Ishikawa (cell line): ENCODE data around the gene PLD6.

Source experiments
- CEBPB ChIP-seq: IDR thresholded peaks from 2 replicates; pipeline ENCODE4 v1.6.1; 2012
- CREB1 ChIP-seq: IDR thresholded peaks from 2 replicates; pipeline ENCODE4 v1.6.1; 2012; ENCODE audit warnings: low read depth
- EGR1 ChIP-seq: IDR thresholded peaks from 2 replicates; pipeline ENCODE4 v1.6.1; 2012
- EP300 ChIP-seq: IDR thresholded peaks from 2 replicates; pipeline ENCODE4 v1.6.1; 2012; ENCODE audit warnings: borderline replicate concordance
- FOXM1 ChIP-seq: IDR thresholded peaks from 2 replicates; pipeline ENCODE4 v1.6.1; 2012; ENCODE audit warnings: low read depth, borderline replicate concordance
- MAX ChIP-seq: IDR thresholded peaks from 2 replicates; pipeline ENCODE4 v1.6.1; 2012
- NFIC ChIP-seq: IDR thresholded peaks from 2 replicates; pipeline ENCODE4 v1.6.1; 2012
- RAD21 ChIP-seq: IDR thresholded peaks from 2 replicates; pipeline ENCODE4 v1.6.1; 2012; ENCODE audit warnings: low read depth
- REST ChIP-seq: IDR thresholded peaks from 2 replicates; pipeline ENCODE4 v1.6.1; 2012; ENCODE audit warnings: low read depth, mild to moderate bottlenecking
- TAF1 ChIP-seq: IDR thresholded peaks from 2 replicates; pipeline ENCODE4 v1.6.1; 2012; ENCODE audit warnings: low read depth, mild to moderate bottlenecking
- TCF12 ChIP-seq: IDR thresholded peaks from 2 replicates; pipeline ENCODE4 v1.6.1; 2012; ENCODE audit warnings: low read depth
- TEAD4 ChIP-seq: IDR thresholded peaks from 2 replicates; pipeline ENCODE4 v1.6.1; 2012
- USF1 ChIP-seq: IDR thresholded peaks from 2 replicates; pipeline ENCODE4 v1.6.1; 2012
- YY1 ChIP-seq: IDR thresholded peaks from 2 replicates; pipeline ENCODE4 v1.6.1; 2012; ENCODE audit warnings: low read depth
- ZBTB7A ChIP-seq: IDR thresholded peaks from 2 replicates; pipeline ENCODE4 v1.6.1; 2012; ENCODE audit warnings: low read depth

The PLD6 gene

GRCh38 chr17:17179371-17179827 lies 26.7 kb downstream of the PLD6 start:
- TF ChIP-seq ZBTB7A = no peak
- no peak for TF ChIP-seq YY1
- TF ChIP-seq EGR1 = no peak
- no peak for TF ChIP-seq TAF1
- TF ChIP-seq CEBPB = no peak
- no peak for TF ChIP-seq TCF12
- TF ChIP-seq TEAD4 = no peak
- TF ChIP-seq FOXM1 = no peak
- TF ChIP-seq RAD21 = no peak
- no peak for TF ChIP-seq CREB1
- no peak for TF ChIP-seq NFIC
- no peak for TF ChIP-seq MAX
- TF ChIP-seq USF1 = no peak
- TF ChIP-seq REST = no peak
- TF ChIP-seq EP300 = no peak

GRCh38 chr17:17177176-17177575 lies 29.0 kb downstream of the PLD6 start:
- TF ChIP-seq CEBPB = no peak

GRCh38 chr17:17176341-17176740 lies 29.8 kb downstream of the PLD6 start:
- TF ChIP-seq TEAD4 = no peak
- no peak for TF ChIP-seq EGR1
- no peak for TF ChIP-seq NFIC
- TF ChIP-seq TCF12 = no peak
- no peak for TF ChIP-seq YY1
- no peak for TF ChIP-seq REST
- no peak for TF ChIP-seq USF1
- no peak for TF ChIP-seq TAF1
- no peak for TF ChIP-seq CEBPB
- TF ChIP-seq EP300 = no peak
- TF ChIP-seq MAX = no peak
- TF ChIP-seq ZBTB7A = no peak

- no peak for TF ChIP-seq USF1
- TF ChIP-seq MAX = no peak
- TF ChIP-seq REST = no peak
- TF ChIP-seq RAD21 = no peak
- no peak for TF ChIP-seq YY1
- TF ChIP-seq CREB1 = no peak
- TF ChIP-seq EP300 = no peak
- TF ChIP-seq TAF1 = no peak
- no peak for TF ChIP-seq CEBPB
Observed at GRCh38 chr17:17175917-17176316, 30.2 kb downstream of the PLD6 start.

- TF ChIP-seq RAD21 (no peak), REST (no peak), FOXM1 (no peak), TEAD4 (no peak), EP300 (no peak), TCF12 (no peak), USF1 (no peak), CREB1 (no peak), TAF1 (no peak), ZBTB7A (no peak), YY1 (no peak), CEBPB (no peak), EGR1 (no peak)
Observed at GRCh38 chr17:17175340-17175739, 30.8 kb downstream of the PLD6 start.
